Stimulated activated CD4-positive, alpha-beta T cell treated with anti-CD3 and anti-CD28 coated beads, Interleukin-2, amount 100 ng/mL, for 4 hours (primary cell): ENCODE results near the gene TPST2.

Experiments
- DNase-seq: peaks from one replicate; pipeline ENCODE4 v3.0.0-alpha.2; 2020; ENCODE audit warnings: low read depth

Gene TPST2

GRCh38 chr22:26553056-26553752 lies 36.7 kb downstream of the TPST2 start:
- DNase-seq: no peak

- no peak for DNase-seq
These were observed 37.5 kb downstream of the TPST2 start for GRCh38 chr22:26552466-26552865.

DNA sequence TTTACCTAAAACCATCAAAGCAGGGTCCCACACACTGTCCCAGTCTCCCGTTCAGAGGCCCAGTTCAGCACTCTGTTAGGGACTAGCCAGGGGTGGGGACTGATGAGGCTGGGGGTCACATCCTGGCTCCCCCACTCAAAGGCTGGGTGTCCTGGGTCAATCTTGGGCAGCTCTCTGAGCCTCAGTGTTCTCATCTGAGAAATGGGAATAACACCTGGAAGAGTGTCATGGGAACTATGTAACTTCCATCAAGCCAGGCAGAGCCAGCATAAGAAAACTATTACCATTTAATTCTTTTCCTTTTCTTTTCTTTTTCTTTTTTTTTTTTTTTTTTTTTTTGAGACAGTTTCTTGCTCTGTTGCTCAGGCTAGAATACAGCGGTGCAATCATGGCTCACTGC lies 38.4 kb downstream of the TPST2 start:
- DNase-seq: no peak

DNA sequence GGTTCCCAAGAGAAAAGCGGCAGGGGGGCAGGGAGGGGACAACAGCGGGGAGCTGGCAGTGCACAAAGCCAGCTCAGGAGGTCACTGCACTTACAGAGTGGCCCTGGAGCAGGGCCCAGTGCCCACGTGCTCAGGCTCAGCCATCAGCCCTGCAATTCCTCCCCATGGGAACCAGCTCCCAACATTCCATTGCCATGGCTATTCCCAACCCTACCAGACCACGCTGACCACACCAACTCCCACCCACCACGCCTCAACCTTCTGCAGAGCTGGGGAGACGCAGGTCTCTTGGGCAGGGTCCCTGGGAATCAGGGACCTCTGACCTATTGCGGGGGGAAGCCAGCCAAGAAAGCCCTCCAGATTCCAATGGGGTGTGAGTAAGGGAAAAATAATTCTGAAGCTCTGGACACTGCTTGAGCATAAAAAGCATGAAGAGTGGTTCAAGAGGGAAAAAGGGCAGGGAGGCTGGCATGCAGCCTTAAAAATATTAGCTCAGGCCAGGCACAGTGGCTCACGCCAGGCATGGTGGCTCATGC lies 39.4 kb downstream of the TPST2 start:
- DNase-seq: no peak

DNA sequence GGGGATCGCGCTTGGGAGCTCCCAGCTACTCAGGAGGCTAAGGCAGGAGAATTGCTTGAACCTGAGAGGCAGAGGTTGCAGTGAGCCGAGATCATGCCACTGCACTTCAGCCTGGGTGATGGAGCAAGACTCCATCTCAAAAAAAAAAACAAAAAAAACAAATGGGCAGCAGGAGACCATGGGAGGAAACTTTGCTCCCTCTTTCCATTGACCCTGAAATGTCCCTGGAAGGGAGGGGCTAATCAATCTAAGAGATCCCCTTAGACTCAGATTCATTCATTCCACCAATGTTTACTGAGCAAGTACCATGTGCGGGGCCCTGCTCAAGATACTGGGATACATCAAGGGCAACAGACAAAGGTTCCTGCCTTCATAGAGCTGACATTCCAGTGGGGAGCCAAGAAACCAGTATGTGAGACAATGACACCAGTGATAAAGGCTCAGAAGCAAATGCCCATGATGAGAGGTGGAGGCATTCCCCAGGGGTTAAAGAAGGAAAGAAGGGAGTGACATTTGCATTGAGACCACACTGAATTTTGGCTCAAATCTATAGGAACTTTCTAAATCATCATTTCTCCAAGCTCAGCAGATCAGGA lies 39.9 kb downstream of the TPST2 start:
- no peak for DNase-seq

- no peak for DNase-seq
These were observed 40.9 kb downstream of the TPST2 start for GRCh38 chr22:26548984-26549383.

- DNase-seq: no peak
These were observed 41.6 kb downstream of the TPST2 start for GRCh38 chr22:26548303-26548702.

GRCh38 chr22:26547837-26548236 lies 42.1 kb downstream of the TPST2 start:
- DNase-seq: no peak

DNA sequence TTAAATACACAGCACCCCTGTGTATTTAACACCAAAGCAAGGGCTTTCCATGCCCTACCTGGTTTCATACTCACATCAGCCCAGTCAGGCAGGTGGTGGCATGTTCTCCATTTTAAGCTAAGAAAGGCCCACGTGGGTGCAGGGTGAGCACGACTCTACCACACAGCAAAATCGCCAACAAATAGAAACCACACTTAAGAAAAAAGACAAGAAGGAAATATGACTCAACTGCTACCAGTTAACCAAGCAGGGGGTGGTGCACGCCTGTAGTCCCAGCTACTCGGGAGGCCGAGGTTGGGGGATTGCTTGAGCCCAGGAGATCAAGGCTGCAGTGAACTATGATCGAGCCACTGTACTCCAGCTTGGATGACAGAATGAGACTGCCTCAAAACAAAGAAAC lies 42.5 kb downstream of the TPST2 start:
- DNase-seq: no peak

DNA sequence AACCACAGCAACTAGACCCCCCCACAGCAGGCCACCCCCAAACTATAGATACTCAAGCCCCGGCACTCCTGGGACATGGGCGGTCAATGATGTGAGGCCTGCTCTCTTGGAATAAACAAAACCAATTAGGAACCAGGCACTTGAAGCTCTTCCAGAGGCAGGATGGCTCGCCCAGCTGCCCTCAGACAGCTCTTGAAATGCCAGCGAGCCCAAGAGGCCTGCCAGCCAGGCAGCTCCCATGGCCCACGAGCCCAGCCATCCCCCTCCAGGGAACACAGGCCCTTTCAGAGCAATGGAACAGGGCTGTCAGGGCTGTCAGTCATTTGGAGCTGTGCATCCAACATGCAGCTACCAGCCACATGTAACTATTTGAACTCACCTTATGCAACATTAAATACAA lies 43.6 kb downstream of the TPST2 start:
- DNase-seq: no peak

DNA sequence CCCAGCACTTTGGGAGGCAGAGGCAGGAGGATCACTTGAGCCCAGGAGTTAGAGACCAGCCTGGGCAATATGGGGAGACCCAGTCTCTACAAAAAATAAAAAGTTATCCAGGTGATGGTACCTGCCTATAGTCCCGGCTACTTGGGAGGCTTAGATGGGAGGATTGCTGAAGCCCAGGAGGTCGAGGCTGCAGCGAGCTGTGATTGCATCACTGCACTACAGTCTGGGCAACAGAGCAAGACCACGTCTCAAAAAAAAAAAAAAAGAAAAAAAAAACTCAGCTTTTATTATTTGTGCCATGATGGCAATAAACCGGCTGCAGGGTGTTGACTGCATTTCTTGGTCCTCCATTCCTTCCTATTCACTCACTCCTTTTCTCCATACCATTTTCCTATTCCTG lies 44.1 kb downstream of the TPST2 start:
- DNase-seq: no peak

- DNase-seq: no peak
These were observed 44.5 kb downstream of the TPST2 start for GRCh38 chr22:26545385-26545784.

DNA sequence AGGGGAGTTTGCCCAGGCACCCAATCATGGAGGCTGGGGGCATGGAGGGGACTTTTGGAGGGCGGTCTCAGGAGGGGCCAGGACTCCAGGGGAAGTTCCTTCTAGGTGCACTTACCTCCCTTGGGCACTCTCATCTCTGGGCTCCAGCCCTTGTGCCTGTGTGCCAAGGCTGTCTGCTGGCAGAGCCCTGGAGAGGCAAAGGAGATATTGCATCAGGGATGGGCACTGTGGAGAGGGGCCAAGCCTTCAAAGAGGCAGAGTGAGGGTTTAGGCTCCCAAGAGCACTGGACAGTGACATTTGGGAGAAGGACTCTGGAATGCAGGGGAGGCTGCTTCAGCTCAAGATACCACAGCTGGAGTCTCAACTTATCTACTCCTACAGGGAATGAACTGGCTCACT lies 45.4 kb downstream of the TPST2 start:
- no peak for DNase-seq

GRCh38 chr22:26542831-26543230 lies 47.1 kb downstream of the TPST2 start:
- no peak for DNase-seq

GRCh38 chr22:26541167-26541819 lies 48.6 kb downstream of the TPST2 start:
- no peak for DNase-seq

DNA sequence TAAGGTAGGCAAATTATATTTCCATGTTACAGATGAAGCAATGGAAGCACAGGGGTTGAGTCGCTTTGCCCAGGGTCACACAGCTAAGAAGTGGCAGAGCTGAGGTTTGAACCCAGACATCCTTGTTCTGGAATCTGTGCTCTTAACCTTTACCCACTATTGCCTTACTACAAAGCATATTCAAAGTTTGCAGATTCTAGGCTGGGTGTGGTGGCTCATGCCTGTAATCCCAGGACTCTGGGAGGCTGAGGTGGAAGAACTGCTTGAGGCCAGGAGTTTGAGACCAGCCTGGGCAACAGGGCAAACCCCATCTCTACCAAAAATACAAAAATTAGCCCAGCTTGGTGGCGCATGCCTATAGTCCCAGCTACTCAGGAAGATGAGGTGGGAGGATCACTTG lies 49.8 kb downstream of the TPST2 start:
- no peak for DNase-seq

DNA sequence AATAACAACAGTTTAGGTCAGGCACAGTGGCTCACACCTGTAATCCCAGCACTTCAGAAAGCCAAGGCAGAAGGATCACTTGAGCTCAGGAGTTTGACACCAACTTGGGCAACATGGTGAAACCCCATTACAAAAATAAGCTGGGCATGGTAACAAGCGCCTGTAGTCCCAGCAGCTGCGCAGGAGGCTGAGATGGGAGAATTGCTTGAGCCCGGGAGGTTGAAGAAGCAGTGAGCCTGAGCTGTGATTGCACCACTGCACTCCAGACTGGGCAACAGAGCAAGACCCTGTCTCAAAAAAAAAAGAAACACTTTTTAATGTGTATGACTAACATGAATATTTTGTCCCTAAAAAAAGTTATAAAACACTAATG lies 53.2 kb downstream of the TPST2 start:
- DNase-seq: no peak

- no peak for DNase-seq
These were observed 53.7 kb downstream of the TPST2 start for GRCh38 chr22:26536056-26536761.

DNA sequence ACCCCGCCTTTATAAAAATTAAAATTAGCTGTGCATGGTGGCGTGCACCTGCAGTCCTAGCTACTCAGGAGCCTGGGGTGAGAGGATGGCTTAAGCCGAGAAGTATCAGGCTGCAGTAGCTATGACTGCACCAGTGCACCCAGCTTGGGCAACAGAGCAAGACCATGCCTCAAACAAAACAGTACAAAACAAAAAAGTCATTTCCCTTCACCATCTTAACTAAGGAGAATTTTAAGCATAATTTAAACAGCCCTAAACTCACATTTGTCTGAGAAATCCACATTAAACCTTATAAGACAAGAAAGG lies 54.4 kb downstream of the TPST2 start:
- DNase-seq: no peak

- DNase-seq: no peak
These were observed 54.9 kb downstream of the TPST2 start for GRCh38 chr22:26534874-26535602.

GRCh38 chr22:26534171-26534855 lies 55.6 kb downstream of the TPST2 start:
- no peak for DNase-seq

- DNase-seq: no peak
These were observed 60.6 kb downstream of the TPST2 start for GRCh38 chr22:26529345-26529744.
